HG03442 (cell line): ENCODE data around the gene POLR1A.

ENCODE experiments used
- ATAC-seq: cut with Tn5 transposase; IDR thresholded peaks from one replicate; pipeline ENCODE4 v1.9.1; 2021; ENCODE audit warnings: mild to moderate bottlenecking, moderate library complexity; ENCODE audit not compliant: unreplicated experiment

POLR1A gene

DNA sequence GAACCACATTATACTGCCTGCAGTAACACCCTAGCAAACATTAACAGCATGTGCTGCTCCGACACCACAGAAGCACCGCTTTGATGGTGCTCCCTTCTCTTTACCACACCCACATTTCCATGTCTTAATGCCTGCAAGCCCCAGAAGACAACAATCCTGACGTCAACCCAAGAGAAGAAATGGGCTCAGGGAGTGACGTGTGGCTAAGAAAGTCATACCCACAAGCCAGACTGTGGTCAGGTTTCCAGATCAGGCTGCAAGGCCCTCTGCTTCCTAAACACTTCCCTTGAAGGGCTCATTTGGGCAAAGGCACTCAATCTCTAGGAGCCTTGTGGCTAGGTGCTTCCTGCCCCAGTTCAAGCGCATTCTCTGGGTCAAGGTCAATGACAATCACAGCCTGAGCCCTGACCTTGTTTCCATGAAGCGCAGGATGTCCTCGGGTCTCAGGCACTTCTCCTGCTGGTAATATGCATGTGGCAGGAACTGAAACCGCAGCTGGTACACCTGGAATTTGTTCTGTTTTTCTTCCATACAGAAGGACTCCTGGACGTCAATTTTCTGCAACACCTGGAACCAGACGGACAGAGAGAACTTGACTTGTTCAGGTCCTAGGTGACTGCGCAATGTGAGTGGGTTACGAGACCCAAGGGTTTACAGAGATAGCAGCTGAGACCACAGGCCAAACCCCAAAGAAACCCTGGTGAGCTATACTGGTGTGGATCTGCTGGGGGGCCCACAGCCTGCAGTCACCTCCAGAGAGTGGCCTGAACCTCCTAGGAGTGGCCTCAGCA lies 67.2 kb downstream of the POLR1A start:
- no peak for ATAC-seq

DNA sequence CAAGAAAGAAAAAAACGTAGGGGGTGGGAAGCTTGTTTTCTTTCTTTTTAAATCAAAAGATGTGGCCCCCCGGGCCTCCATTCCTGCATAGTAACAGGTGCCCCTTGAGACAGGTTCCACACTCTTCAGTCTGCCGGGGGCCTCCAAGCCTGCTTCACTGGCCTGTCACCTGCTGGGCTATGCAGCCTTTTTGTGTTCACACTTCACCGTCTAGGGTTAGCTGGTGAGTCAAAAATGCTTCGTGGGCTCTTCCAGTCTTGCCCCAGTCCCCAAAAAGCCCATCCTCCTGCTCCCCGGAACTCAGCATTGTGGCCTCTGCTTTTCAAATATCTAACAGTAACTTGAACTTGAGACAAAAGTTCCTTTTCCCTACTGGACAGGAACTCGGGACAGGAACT lies 67.9 kb downstream of the POLR1A start:
- no peak for ATAC-seq

- no peak for ATAC-seq
Measured at GRCh38 chr2:86037141-86037794, 68.4 kb downstream of the POLR1A start.

GRCh38 chr2:86036669-86037138 lies 69.0 kb downstream of the POLR1A start:
- no peak for ATAC-seq

- ATAC-seq, result peak; percentile 77
Measured at GRCh38 chr2:86035883-86036668, 69.6 kb downstream of the POLR1A start.

DNA sequence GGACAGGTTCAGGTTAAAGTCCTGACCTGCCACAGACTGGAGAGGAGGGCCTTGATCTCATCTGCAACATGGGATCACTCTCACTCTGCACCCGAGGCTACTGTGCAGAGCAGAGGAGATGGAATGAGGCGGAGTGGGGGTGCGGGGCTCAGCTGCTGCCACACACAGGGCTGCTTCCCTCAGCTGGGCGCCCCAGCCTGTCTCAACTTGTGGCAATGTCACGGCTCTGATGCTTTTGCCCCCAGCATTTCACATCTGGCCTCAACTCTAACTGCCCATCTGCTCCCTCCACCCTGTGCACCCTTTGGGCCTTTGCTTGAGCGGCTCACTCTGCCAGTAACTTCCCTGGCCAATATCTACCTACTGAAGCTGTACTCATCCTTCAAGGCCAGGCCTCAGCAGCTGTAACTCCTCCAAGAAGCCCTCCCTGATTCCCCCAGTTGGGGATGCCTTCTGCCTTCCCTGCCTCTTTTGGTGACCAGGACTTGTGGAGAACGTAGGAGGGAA lies 70.3 kb downstream of the POLR1A start:
- no peak for ATAC-seq

- no peak for ATAC-seq
Measured at GRCh38 chr2:86033751-86034692, 71.7 kb downstream of the POLR1A start.

GRCh38 chr2:86032861-86033595 lies 72.7 kb downstream of the POLR1A start:
- ATAC-seq, result no peak

DNA sequence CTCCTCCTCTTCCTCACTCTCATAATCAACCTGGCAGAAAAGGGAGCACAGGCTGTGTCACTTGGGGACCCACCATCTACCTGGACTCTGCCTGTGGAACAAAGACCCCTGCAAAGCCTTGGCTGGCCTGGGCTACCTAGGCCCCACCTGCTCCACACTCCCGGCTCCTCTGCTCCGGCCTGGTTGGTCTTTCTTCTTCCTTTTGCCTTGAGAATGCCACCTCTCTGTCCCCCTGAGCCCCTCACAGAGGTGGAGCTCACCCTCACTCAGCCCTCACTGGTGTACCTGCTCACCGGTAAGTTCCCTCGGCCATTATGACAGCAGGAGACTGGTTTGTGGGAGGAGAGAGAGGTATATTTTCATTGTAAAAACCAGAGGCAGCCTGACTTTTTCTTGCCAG lies 74.1 kb downstream of the POLR1A start:
- ATAC-seq, result no peak

DNA sequence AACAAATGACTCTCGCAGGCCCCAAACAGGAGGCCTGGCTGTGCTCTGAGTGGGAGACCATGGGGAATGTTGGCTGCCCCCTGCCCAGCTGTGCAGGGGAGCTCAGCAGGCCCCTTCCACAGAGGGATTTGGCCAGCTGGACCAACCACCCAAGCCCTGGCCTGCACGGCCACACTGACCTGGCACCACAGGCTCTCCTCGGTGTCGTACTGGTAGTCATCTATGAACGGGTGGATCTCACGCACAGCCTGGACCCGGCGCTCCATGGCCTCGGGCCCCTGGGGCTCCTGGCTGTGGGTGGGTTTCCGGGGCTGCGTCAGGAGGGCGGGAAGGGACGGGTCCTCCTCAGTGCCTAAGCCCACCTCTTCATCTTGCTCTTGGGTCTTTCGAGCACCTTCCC lies 74.5 kb downstream of the POLR1A start:
- no peak for ATAC-seq

DNA sequence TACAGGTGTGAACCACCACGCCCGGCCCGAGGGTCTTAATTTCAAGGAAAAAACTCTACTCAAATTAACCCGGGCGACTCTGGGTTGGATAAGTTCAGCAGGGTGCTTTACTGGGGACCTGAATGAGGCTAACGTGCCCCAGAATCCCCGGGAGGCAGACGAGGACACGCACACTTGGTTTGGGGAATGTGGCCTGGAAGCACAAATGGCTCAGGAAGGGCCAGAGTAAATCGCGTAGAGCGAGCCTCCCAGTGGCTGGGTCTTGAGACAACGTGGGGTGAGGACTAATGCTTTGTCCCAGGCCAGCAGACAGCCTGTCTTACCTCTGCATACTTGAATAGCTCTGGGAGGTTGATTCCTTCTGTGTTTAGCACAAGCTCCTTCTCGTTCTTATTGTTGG lies 75.8 kb downstream of the POLR1A start:
- ATAC-seq, result no peak

DNA sequence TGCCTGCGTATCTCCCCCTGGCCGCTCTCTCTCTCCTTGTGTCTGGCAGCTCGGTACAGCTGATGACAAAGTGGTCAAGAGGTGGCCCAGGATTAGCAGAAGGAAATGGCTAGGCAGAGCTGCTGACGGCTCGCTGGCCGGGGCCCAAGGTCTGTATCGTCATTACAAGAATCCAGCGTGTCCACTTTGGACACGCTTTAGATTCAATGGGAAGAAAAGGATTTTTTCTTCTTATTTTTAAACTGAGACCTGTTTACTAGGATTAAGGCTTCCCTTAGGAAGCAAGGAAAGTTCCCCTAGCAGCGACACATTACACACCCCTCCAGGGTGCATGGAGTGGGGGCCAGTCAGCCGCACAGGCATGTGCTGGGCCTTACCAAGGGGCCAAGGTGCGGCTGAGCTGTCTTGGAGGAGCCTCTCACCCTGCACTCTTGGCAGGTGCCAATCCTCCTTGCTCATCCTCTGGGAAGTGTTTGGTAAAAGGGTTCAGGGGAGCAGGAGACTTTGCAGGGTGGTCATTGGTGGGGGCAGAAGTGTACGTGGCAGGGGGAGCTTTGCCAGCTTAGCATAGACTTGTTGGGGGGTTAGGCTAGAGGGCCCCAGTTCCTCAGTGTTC lies 76.8 kb downstream of the POLR1A start:
- ATAC-seq, result no peak

DNA sequence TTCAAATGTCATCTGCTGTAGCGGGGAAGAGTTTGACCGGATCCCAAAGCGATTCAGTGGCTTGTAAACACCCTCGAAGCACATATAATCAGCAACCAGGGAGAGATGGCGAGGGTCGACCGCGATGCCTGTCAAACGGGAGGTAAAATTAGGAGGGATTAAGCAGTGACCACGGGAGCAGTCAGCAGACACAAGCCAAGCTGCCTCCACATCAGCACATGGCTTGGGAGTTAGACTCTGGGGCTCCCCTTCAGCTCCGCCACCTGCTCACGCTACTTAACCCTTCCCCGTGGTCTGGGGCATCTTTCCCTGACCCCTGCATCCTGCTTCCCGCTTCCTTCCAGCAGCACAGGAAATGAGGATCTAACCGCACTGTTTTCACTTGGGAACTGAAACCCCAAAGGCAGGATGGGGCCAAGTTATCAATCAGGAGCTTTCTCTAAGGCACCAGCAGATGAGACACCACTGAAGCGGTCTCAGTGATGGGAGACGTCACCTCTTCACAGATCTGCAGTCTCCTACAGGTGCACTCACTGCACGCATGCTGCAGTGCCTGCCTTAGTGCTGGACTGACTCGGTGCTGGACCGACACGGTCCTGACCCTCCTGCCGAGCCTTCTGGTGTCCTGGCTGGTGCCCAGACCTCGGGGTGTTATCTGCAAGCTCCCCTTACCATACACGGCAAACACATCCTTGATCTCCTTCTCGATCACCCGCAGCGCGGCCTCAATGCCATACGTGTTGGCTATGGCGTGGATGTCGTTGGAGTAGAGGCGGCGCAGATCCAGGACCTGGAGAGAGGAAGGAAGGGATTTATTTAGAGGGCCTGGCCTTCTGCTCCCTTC lies 77.5 kb downstream of the POLR1A start:
- ATAC-seq, result no peak

GRCh38 chr2:86027196-86027921 lies 78.3 kb downstream of the POLR1A start:
- no peak for ATAC-seq

GRCh38 chr2:86026744-86027065 lies 79.0 kb downstream of the POLR1A start:
- no peak for ATAC-seq

GRCh38 chr2:86025976-86026743 lies 79.5 kb downstream of the POLR1A start:
- no peak for ATAC-seq

- ATAC-seq, result no peak
Measured at GRCh38 chr2:86025229-86025820, 80.4 kb downstream of the POLR1A start.
